Activated B cell treated with CpG ODN at 0.5 μM for 24 hours (primary cell): ENCODE results near the gene PRKG1. TPM values are rescaled to one million over a fixed set of nuclear protein-coding genes. Genes with fewer than 3 reads are reported as not detected.
A peak's percentile ranks its signal among the peaks of the same experiment; 100 is the strongest.
"Not testable (repeated sequence)": the region's sequence is repeated elsewhere in the genome, so short reads cannot be mapped to it uniquely, and the experiment has no call there.

Source experiments
- ATAC-seq: fragments of 200-7000 bp; cut with Tn5 transposase; one replicate; pipeline ENCODE4 v1.10.0; 2021; ENCODE audit warnings: low read depth, mild to moderate bottlenecking, moderate library complexity
- CTCF ChIA-PET: fragments of 350-600 bp; sonication (Branson Sonifier 250); formaldehyde crosslinking; loops from one replicate; lab custom pipeline; 2021; ENCODE audit warnings: antibody characterized with exemption; lab: Charles Lee
- POLR2A ChIA-PET: fragments of 350-600 bp; sonication (Branson Sonifier 250); formaldehyde crosslinking; loops from one replicate; lab custom pipeline; 2021; ENCODE audit warnings: antibody characterized with exemption; lab: Charles Lee
- DNase-seq: peaks from one replicate; pipeline ENCODE4 v3.0.0; 2022
- H3K27ac Mint-ChIP-seq: one replicate; pipeline ENCODE4 v1.8.0; 2020; ENCODE audit warnings: mixed read lengths
- H3K27me3 Mint-ChIP-seq: one replicate; pipeline ENCODE4 v1.8.0; 2021; ENCODE audit warnings: mixed read lengths
- H3K36me3 Mint-ChIP-seq: one replicate; pipeline ENCODE4 v1.8.0; 2021; ENCODE audit warnings: low read depth, mixed read lengths
- H3K4me1 Mint-ChIP-seq: one replicate; pipeline ENCODE4 v1.8.0; 2021; ENCODE audit warnings: mixed read lengths
- H3K4me3 Mint-ChIP-seq: one replicate; pipeline ENCODE4 v1.8.0; 2020; ENCODE audit warnings: mild to moderate bottlenecking, mixed read lengths
- H3K9me3 Mint-ChIP-seq: one replicate; pipeline ENCODE4 v1.8.0; 2020; ENCODE audit warnings: mixed read lengths
- CTCF ChIP-seq: fragments of 200-600 bp; IDR thresholded peaks from one replicate; pipeline ENCODE4 v1.8.0; 2022; ENCODE audit warnings: antibody characterized with exemption, mild to moderate bottlenecking
- intact Hi-C: fragments of 100-400 bp; cut with micrococcal nuclease; formaldehyde crosslinking; loops from one replicate; pipeline ENCODE4 v1.15.1; 2024
- total RNA-seq: library from RNA; stranded (reverse); gene quantifications from 2 replicates; pipeline ENCODE4 v1.2.3, GENCODE V29; 2022

PRKG1 gene
- total RNA-seq, 1 donor from 2014 or later = not detected

- no peak overlapping the region for H3K27ac Mint-ChIP-seq
- H3K27me3 Mint-ChIP-seq = no peaks in the 10 kb centered on the region
- no peak overlapping the region for H3K4me3 Mint-ChIP-seq
- no peaks in the 10 kb centered on the region for H3K9me3 Mint-ChIP-seq
- POLR2A ChIA-PET = no interaction called here
- H3K36me3 Mint-ChIP-seq = no peaks in the 10 kb centered on the region
- TF ChIP-seq CTCF = no peak
- H3K4me1 Mint-ChIP-seq = peaks cover 24% of the 10 kb centered on the region
- DNase-seq (no peak), ATAC-seq (no peak)
- intact Hi-C loops = no loop called here
- CTCF ChIA-PET = interaction anchor here (1.7 kb wide), 1 partner anchor 12 kb away, joined by 6 read pairs; no protein-coding TSS in a partner anchor
These were observed 1154.3 kb downstream of the PRKG1 start for GRCh38 chr10:52228556-52228955.

GRCh38 chr10:52229291-52229931 lies 1155.1 kb downstream of the PRKG1 start:
- CTCF ChIA-PET = interaction anchor here (1.7 kb wide), 1 partner anchor 13 kb away, joined by 6 read pairs; no protein-coding TSS in a partner anchor
- intact Hi-C loops = no loop called here

GRCh38 chr10:52232561-52233350 lies 1158.5 kb downstream of the PRKG1 start:
- CTCF ChIA-PET = no interaction called here
- Mint-ChIP-seq H3K27me3 (no peaks in the 10 kb centered on the region), H3K4me3 (peak overlapping the region; percentile 73), H3K27ac (peak overlapping the region; percentile 30), H3K36me3 (no peaks in the 10 kb centered on the region), H3K9me3 (no peaks in the 10 kb centered on the region), H3K4me1 (peaks cover 24% of the 10 kb centered on the region)
- POLR2A ChIA-PET = no interaction called here
- DNase-seq (no peak), ATAC-seq (peak; percentile 62)
- TF ChIP-seq CTCF = no peak
- intact Hi-C loops = no loop called here

More at GRCh38 chr10:52229291-52229931, 1155.1 kb downstream of the PRKG1 start:
- no peaks in the 10 kb centered on the region for H3K36me3 Mint-ChIP-seq
- POLR2A ChIA-PET = no interaction called here
- H3K4me3 Mint-ChIP-seq = no peak overlapping the region
- no peaks in the 10 kb centered on the region for H3K9me3 Mint-ChIP-seq
- DNase-seq (no peak), ATAC-seq (no peak)
- H3K27me3 Mint-ChIP-seq = no peaks in the 10 kb centered on the region
- no peak overlapping the region for H3K27ac Mint-ChIP-seq
- no peak for TF ChIP-seq CTCF
- H3K4me1 Mint-ChIP-seq = peaks cover 24% of the 10 kb centered on the region

- H3K27ac Mint-ChIP-seq, POLR2A ChIA-PET, H3K9me3 Mint-ChIP-seq, H3K27me3 Mint-ChIP-seq, CTCF ChIA-PET, intact Hi-C loops, H3K36me3 Mint-ChIP-seq, DNase-seq, ATAC-seq: not testable (repeated sequence)
- H3K4me1 Mint-ChIP-seq = peaks cover 24% of the 10 kb centered on the region
- H3K4me3 Mint-ChIP-seq = peak overlapping the region; percentile 73
These were observed 1159.2 kb downstream of the PRKG1 start for GRCh38 chr10:52233351-52233991.

- CTCF ChIA-PET = no interaction called here
- TF ChIP-seq CTCF = no peak
These were observed 1165.5 kb downstream of the PRKG1 start for GRCh38 chr10:52239771-52240170.

More at GRCh38 chr10:52239771-52240170, 1165.5 kb downstream of the PRKG1 start:
- ATAC-seq (no peak), DNase-seq (no peak)
- Mint-ChIP-seq H3K4me3 (no peak overlapping the region), H3K36me3 (no peaks in the 10 kb centered on the region), H3K27ac (no peak overlapping the region), H3K4me1 (no peaks in the 10 kb centered on the region), H3K9me3 (no peaks in the 10 kb centered on the region), H3K27me3 (peaks cover 2% of the 10 kb centered on the region)
- POLR2A ChIA-PET = no interaction called here
- intact Hi-C loops = no loop called here
